ENCODE measurements around the gene PNPLA7. TPM values are rescaled to one million over a fixed set of nuclear protein-coding genes. Genes with fewer than 3 reads are reported as not detected.

PNPLA7 gene
- total and polyA plus RNA-seq, 2 of the 13 experiments (the other 11 are each of a cell fraction or from before 2014, with no cell fraction given), result 0.42 to 1.5 TPM

DNA sequence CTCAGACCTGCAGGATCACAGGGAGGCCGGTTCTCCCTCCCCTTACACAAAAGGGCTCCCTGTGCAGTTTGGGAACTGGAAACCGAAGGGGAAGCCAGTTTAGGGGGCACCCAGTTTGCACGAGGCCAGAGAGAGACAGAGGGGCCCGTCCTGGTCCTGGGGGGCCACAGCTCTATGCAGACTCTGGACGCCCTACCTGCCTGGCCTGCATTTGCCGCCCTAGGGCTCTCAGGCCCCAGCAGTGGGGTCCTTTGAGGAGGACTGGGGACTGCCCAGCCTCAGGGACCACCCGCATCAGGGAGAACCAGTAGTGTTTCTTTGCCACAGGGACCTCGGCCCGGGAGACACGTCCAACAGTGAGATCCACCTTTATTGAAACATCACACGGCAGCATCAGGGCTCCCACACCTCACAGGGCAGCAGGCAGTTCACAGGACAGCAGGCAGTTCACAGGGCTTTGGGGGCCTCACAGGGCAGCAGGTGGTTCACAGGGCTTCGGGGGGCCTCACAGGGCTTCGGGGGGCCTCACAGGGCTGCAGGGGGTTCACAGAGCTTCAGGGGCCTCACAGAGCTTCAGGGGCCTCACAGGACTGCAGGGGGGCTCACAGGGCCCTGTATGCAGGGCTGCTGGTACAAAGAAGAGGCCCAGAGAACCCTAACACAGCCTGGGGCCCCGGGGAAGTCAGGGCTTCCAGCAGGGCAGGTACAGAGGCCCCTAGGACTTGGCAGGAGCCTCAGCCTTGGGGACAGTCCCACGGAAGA lies 90.4 kb downstream of the PNPLA7 start (continued):
- TF ChIP-seq PAWR (CRISPR knock-in tag; IDR thresholded peaks at IDR 0.05; ENCODE audit: borderline replicate concordance), result no peak
- 0 out of 2 replicates have a peak, but pooled peaks have one; percentile 7 for TF ChIP-seq ZFP37 (CRISPR knock-in tag; IDR thresholded peaks at IDR 0.05; ENCODE audit: borderline replicate concordance)
- TF ChIP-seq ZNF549 (CRISPR knock-in tag; IDR thresholded peaks at IDR 0.05), result no peak
- TF ChIP-seq, protein P1, sequence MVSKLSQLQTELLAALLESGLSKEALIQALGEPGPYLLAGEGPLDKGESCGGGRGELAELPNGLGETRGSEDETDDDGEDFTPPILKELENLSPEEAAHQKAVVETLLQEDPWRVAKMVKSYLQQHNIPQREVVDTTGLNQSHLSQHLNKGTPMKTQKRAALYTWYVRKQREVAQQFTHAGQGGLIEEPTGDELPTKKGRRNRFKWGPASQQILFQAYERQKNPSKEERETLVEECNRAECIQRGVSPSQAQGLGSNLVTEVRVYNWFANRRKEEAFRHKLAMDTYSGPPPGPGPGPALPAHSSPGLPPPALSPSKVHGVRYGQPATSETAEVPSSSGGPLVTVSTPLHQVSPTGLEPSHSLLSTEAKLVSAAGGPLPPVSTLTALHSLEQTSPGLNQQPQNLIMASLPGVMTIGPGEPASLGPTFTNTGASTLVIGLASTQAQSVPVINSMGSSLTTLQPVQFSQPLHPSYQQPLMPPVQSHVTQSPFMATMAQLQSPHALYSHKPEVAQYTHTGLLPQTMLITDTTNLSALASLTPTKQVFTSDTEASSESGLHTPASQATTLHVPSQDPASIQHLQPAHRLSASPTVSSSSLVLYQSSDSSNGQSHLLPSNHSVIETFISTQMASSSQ (IDR thresholded peaks at IDR 0.05; ENCODE audit: low read depth), result no peak
- TF ChIP-seq, protein P1 (CRISPR knock-in tag; IDR thresholded peaks at IDR 0.05; ENCODE audit: borderline replicate concordance), result no peak
- no peak for TF ChIP-seq GATAD1 (CRISPR knock-in tag; IDR thresholded peaks at IDR 0.05)
- TF ChIP-seq ZNF10 (CRISPR knock-in tag; IDR thresholded peaks at IDR 0.05; ENCODE audit: borderline replicate concordance, low read depth), result no peak
- no peak for TF ChIP-seq ZZZ3 (CRISPR knock-in tag; IDR thresholded peaks at IDR 0.05; ENCODE audit: borderline replicate concordance)
- 0 out of 2 replicates have a peak, but pooled peaks have one; percentile 16 for TF ChIP-seq ZMYM3 (CRISPR knock-in tag; IDR thresholded peaks at IDR 0.05)
- TF ChIP-seq NR1H2 (CRISPR knock-in tag; IDR thresholded peaks at IDR 0.05; ENCODE audit: borderline replicate concordance, low read depth), result no peak
- TF ChIP-seq EHMT2 (IDR thresholded peaks at IDR 0.05; ENCODE audit: borderline replicate concordance, low read depth, low read length), result no peak
- no peak for TF ChIP-seq ZNF558 (CRISPR knock-in tag; IDR thresholded peaks at IDR 0.05; ENCODE audit: borderline replicate concordance)
- TF ChIP-seq, protein P2, sequence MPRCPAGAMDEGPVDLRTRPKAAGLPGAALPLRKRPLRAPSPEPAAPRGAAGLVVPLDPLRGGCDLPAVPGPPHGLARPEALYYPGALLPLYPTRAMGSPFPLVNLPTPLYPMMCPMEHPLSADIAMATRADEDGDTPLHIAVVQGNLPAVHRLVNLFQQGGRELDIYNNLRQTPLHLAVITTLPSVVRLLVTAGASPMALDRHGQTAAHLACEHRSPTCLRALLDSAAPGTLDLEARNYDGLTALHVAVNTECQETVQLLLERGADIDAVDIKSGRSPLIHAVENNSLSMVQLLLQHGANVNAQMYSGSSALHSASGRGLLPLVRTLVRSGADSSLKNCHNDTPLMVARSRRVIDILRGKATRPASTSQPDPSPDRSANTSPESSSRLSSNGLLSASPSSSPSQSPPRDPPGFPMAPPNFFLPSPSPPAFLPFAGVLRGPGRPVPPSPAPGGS (CRISPR knock-in tag; IDR thresholded peaks at IDR 0.05), result no peak
- TF ChIP-seq ZNF468 (CRISPR knock-in tag; IDR thresholded peaks at IDR 0.05), result no peak
- TF ChIP-seq SRF (IDR thresholded peaks at IDR 0.05; ENCODE audit: low read depth, low read length), result no peak
- no peak for TF ChIP-seq KDM3A (CRISPR knock-in tag; IDR thresholded peaks at IDR 0.05; ENCODE audit: low read depth)
- TF ChIP-seq ZNF343 (CRISPR knock-in tag; IDR thresholded peaks at IDR 0.05), result peak; percentile 14; the same call in 1 of the 2 replicates
- TF ChIP-seq, protein P3, sequence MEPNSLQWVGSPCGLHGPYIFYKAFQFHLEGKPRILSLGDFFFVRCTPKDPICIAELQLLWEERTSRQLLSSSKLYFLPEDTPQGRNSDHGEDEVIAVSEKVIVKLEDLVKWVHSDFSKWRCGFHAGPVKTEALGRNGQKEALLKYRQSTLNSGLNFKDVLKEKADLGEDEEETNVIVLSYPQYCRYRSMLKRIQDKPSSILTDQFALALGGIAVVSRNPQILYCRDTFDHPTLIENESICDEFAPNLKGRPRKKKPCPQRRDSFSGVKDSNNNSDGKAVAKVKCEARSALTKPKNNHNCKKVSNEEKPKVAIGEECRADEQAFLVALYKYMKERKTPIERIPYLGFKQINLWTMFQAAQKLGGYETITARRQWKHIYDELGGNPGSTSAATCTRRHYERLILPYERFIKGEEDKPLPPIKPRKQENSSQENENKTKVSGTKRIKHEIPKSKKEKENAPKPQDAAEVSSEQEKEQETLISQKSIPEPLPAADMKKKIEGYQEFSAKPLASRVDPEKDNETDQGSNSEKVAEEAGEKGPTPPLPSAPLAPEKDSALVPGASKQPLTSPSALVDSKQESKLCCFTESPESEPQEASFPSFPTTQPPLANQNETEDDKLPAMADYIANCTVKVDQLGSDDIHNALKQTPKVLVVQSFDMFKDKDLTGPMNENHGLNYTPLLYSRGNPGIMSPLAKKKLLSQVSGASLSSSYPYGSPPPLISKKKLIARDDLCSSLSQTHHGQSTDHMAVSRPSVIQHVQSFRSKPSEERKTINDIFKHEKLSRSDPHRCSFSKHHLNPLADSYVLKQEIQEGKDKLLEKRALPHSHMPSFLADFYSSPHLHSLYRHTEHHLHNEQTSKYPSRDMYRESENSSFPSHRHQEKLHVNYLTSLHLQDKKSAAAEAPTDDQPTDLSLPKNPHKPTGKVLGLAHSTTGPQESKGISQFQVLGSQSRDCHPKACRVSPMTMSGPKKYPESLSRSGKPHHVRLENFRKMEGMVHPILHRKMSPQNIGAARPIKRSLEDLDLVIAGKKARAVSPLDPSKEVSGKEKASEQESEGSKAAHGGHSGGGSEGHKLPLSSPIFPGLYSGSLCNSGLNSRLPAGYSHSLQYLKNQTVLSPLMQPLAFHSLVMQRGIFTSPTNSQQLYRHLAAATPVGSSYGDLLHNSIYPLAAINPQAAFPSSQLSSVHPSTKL (CRISPR knock-in tag; IDR thresholded peaks at IDR 0.05), result 0 out of 2 replicates have a peak, but pooled peaks have one; percentile 10
- TF ChIP-seq, protein P4, sequence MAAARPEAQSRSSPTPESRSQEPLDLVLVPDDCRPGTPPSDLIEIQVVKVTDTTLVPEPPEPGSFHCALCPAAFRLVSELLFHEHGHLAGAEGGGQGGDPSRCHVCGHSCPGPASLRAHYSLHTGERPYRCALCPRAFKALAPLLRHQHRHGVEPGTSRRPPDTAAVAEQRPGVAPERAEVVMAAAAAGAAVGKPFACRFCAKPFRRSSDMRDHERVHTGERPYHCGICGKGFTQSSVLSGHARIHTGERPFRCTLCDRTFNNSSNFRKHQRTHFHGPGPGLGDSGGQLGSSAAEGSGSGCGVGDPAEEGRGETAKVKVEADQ (CRISPR knock-in tag; IDR thresholded peaks at IDR 0.05; ENCODE audit: borderline replicate concordance), result no peak

All from HepG2 (cell line).